ENCODE measurements around the gene CCDC106.

Gene CCDC106

DNA sequence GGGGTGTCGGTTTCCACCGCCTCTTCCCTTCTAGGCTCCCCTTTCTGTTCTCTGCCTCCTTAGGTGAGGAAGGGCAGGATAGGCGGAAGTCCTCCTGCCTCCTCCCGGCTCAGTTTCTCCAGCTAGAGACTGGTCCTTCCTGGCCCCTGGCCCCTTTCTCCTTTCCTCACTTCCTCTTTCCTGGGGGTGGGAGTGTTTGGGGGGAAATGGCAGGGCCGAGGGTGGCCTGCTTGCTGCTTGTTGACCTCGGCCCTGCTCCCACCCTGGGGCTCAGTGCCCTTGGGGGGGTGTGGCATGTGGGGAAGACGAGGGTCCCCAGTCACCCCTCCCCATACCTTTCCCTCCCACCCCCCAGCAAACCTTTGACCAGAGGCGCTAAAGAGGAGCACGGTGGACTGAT, 11.8 kb downstream of the CCDC106 start:
- DNase-seq: no peak
- intact Hi-C loops (cut with DNase I): no loop called here

DNA sequence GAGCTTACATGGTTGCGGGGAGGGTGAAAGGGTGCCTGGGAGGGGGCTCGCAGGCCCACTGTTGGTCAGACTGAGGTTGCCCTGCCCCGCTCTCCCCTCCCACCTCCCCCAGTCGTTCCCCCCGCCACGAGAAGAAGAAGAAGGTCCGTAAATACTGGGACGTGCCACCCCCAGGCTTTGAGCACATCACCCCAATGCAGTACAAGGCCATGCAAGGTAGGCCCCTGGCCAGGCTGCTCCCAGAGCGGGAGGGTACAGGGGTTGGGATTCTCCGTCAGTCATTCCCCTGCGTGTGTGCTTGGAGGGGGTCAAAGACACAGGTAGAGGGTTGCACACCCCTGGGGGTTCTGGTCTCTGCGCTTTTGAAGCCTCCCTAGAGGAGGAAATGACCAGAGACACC, 12.4 kb downstream of the CCDC106 start:
- DNase-seq: no peak
- intact Hi-C loops (cut with DNase I): no loop called here

DNA sequence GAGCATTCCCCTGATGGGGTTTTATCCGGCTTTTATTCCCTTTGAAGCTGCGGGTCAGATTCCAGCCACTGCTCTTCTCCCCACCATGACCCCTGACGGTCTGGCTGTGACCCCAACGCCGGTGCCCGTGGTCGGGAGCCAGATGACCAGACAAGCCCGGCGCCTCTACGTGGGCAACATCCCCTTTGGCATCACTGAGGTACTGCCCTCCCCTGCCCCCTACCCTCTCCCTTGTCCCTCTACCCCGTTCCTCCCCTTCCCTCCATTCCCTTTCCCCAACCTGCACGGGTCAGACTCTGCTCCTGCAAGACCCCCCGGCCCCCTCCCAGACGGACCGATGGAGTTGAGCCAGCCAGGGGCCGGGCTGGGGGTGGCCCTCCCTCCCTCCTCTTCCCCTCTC, 13.0 kb downstream of the CCDC106 start:
- no peak for DNase-seq
- intact Hi-C loops (cut with DNase I): no loop called here

DNA sequence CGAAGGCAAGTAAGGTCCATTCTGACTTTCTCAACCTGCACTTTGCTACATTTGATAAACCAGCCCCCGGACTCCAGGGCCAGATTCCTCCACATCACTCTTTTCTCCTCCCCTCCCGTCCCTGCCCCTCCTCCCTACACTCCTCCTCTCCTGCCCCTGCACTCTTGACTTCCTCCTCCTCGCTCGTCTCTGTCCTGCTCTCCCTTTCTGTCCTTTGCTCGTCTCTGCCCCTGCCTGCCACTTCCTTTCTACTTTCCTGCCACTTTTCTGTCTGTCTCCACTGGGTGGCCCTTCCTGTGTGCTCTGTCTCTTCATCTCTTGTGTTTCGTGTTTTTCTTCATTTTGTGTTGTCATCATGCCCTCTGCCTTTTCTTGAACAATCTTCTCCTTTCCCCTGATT, 13.8 kb downstream of the CCDC106 start:
- no peak for DNase-seq
- intact Hi-C loops (cut with DNase I): no loop called here

DNA sequence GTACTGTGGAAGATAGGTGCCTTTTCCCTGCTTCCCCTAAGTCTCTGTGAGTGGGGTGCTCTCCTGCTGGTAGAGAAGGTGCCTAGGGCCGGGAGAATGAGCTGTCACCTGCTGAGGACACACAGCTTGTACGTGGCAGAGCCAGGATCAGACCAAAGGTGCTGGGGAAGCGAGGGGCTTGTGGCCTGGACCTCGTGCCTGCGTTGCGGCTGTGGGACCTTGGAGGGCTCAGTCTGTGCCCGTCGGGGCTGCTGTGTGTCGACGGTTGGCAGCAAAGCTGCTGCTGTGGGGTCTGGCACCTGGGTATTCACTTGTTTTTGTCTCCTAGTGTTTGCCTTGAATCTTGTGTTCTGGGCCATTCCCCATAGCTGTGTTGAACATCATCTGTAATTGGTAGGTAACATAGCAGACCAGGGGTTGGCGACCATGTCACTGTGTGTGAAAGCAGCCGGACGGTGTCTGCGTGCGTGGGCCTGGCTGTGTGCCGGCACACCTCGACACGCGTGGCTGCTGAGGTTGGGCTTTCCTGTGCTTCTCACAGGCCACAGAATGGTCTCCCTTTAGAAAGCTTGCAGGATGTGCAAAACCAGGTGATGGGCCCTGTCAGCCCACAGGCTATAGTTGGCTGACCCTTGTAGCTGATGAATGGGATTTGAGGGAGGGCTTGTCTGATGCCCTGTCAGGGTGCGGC, 16.0 kb downstream of the CCDC106 start:
- DNase-seq: no peak
- intact Hi-C loops (cut with DNase I): no loop called here

DNA sequence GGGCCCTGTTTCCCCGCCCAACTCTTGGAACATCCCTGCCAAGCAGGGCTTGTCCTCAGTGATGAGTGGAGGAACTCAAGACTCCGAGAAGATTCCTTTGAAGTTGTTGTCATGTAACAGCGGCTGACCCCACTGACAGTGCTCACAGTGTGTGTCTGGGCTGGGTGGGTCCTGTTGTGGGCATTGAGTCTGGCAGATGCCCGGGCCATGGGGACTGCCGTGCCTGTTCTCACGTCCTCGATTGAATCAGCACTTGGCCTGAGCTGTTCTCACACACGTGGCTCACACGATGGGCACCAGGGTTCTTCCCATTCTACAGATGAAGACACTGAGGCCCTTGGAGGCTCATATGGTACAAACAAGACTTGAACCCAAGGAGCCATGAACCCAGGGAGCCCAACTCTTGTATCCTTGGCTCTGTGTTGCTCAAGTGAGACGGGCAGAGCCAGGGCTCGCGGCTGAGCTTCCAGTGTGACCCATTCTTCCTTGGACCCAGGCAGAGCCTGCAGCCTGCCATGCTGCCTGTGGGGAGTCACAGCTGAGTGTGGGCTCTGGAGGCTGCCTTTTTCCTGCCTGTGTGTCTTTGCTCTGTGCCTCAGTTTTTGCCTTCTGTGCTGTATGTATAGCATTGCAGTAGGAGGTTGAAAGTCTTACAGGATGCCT, 18.5 kb downstream of the CCDC106 start:
- intact Hi-C loops (cut with DNase I): no loop called here
- no peak for DNase-seq

DNA sequence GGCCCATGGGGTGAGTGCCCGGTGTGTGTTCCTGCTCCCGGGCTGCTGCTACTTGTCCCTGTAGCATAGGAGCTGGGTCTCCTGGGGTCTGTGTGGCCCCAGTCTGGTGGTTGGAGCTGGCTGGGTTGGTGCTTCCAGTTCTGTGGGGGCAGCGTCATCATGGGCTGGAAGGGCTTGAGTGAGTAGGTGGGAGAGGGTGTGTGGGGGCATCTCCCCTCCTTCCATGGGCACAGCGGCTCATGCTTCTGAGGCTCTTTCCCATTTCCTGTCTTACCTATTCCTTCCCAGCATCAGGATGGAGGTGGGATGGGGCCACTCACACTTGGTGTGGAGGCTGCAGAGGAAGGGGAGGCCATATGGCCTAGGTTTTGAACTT, 19.0 kb downstream of the CCDC106 start:
- no peak for DNase-seq
- intact Hi-C loops (cut with DNase I): no loop called here

DNA sequence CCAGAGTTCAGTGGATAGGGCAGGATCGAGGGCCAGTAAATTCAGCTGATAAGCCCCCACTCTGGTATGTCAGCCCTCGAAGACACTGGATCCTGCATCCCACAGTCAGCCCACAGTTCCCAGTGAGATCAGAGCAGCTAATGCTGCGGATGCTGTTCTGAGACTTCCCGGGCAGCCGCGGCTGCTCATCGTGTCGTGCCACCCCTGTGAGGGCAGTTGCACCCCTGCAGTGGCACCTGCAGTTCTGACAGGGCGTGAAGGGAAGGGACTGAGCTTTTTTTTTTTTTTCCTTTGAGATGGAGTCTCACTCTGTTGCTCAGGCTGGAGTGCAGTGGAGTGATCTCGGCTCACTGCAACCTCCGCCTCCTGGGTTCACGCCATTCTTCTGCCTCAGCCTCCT, 19.5 kb downstream of the CCDC106 start:
- intact Hi-C loops (cut with DNase I): no loop called here
- peak in 7 of 42 donors; percentile 22 to 57 (median 39) for DNase-seq

DNA sequence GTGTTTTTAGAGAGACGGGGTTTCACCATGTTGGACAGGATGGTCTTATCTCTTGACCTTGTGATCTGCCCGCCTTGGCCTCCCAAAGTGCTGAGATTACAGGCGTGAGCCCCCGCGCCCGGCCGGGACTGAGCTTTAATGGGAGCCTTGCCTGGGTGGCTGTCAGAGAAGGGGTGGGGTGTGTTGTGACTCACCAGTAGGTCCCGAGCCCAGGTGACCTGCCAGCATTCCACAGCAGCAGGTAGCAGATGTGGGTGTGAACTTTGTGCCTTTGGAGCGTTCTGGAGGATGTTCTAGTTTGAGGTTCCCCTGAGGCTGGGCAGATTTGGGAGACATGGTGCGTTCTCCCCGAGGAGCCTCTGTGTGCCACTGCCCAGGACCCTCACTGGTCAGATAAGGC, 19.9 kb downstream of the CCDC106 start:
- peak; percentile 43 to 93 (median 74) for DNase-seq
- intact Hi-C loops (cut with DNase I): no loop called here

DNA sequence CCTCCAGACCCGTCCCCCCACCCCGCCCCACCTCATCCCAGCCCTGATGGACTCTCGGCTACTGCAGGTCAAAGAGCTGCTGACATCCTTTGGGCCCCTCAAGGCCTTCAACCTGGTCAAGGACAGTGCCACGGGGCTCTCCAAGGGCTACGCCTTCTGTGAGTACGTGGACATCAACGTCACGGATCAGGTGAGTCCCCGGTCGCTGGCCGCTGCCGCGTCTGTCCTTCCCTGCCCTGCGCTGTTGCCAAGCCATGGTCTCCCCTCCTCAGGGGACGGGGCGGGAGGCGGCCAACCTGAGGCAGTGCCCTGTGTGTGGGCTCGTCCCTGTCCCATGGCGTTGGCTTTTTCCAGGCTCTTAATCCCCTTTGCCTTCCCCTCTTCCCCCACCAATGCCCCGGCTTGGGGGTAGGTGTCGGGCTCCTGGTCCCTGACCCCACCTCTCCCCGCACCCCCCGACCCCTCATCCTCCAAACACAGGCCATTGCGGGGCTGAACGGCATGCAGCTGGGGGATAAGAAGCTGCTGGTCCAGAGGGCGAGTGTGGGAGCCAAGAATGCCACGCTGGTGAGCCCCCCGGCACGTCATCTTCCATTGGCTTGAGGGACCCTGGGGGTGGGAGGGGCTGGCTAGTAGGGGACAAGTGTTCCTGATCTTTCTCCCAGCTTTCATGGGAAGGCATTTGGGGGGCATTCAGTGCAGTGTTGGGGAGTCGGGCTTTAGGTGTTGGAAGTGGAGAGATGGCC, 20.8 kb downstream of the CCDC106 start:
- DNase-seq: no peak
- intact Hi-C loops (cut with DNase I): no loop called here

DNA sequence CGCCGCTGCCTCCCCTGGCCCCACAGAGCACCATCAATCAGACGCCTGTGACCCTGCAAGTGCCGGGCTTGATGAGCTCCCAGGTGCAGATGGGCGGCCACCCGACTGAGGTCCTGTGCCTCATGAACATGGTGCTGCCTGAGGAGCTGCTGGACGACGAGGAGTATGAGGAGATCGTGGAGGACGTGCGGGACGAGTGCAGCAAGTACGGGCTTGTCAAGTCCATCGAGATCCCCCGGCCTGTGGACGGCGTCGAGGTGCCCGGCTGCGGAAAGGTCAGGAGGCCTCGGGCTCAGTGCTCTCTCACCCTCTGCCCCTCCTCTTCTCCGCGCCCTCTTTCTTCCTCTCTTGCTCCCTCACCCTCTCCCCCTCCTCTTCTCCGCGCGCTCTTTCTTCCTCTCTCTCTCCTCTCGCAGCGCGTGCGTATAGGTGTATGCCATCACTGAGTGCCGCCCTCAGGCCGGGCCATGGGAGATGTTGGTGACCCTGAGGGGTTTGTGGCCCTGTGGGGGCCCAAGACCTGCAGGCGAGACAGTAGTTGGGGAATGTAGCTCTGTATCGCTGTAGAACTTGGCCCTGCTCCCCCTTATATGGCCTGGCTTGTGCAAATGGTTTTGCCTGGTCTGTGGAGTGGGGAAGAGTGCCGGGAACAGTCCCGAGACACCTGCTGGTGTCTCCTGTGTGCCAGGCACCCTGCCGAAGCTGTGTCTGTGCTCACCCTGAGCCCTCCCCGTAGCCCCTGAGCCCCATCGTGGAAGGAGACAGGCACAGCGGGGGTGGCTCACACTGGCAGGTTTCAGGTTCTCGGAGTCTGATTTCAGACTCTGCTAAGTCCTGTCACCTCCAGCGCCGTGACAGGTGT, 21.6 kb downstream of the CCDC106 start:
- DNase-seq: peak; percentile 39 to 92 (median 74)
- intact Hi-C loops (cut with DNase I): no loop called here

DNA sequence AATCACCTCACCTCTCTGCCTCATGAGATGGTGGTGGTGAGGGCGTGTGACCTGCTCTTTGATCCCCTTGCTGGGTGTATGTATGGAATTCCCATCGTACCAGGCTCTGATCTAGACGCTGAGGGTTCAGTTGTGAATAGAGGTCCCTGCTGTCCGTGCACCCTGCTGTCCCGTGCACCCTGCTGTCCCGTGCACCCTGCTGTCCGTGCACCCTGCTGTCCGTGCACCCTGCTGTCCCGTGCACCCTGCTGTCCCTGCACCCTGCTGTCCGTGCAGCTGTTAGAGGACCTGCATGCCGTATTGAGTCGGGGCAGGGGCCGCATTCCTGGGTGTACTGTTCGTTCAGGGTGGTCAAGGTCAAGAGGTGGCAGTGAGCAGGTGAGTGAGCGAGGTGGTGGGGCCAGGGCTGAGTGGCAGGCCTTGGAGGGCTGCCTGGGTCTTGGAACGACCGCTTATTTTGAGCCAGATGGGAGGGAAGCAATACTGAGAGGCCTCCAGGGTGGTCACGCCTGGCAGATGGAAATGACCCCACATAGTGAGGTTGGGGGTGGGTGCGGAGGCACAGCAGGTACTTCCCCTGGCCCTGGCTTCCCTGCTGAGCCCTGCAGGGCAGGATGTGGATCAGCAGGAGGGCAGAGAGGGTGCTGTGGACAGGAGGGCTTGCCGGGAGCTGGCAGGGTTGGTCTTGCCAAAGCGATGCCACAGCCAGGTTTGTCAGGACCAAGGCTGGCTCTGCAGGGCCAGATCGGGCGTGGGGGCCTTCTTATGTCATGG, 22.5 kb downstream of the CCDC106 start:
- intact Hi-C loops (cut with DNase I): no loop called here
- peak in 3 of 42 donors; percentile 27 to 51 (median 43) for DNase-seq

DNA sequence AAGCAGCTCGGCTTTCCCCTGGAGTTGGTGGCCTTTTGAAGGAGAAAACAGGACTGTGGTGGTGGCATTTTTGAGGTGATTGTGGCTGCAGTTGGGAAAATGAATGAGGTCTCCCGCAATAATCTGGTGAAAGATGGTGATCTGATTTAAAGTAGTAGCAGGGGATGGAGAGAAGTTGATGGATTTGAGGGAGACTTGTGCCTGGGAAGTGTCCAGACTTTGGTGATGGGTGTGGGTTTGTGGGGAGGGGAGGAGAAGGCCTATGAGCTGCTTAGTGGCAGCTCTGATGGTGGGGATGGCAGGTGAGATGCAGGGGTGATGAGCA, 23.0 kb downstream of the CCDC106 start:
- no peak for DNase-seq
- intact Hi-C loops (cut with DNase I): no loop called here

DNA sequence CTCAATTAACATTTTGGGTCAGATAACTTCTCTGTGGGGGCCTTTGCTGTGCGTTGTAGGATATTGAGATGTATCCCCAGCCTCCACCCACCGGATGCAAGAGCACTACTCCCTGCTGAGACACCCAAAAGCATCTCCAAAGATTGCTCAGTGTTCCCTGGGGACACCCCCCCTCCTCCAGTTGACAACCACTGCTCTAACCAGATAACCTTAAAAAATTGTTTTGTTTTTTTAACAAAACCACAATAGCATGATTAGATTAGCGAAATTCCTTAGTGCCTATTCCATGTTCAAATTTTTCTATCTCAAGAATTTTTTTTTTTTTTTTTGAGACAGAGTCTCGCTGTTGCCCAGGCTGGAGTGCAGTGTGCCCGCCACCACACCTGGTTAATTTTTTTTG, 24.4 kb downstream of the CCDC106 start:
- no peak for DNase-seq
- intact Hi-C loops (cut with DNase I): no loop called here

DNA sequence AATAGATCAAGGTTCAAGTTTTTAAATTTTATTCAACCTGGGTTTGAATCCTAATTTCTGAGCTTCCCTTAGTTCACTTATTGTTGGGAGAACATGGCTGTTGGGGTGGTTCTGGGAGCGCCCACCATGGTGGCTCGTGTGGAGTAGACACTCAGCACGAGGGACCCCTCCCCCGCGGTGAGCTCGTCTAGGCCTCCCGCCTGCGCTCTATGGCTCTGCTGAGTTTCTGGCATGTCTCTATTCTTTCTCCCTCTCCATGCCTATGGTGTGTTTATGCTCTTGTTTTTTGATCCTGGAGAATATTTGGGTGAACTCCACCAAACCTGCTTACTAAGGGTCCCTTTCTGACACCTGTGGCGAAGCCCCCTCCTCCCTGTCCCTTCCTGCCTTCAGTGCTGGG, 25.5 kb downstream of the CCDC106 start:
- intact Hi-C loops (cut with DNase I): no loop called here
- DNase-seq: no peak

DNA sequence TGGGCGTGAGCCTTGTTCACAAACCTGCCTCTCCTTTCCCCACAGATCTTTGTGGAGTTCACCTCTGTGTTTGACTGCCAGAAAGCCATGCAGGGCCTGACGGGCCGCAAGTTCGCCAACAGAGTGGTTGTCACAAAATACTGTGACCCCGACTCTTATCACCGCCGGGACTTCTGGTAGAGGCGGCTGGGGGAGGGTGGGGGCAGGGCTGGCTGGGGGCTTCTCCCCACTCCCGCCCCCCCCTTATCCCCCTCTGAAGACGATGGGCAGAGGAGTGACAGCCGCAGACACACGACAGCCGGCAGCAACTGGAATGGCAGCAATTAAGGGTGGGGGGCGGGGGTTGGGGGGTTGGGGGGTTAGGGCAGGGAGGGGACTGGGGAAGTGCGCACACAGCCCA, 25.9 kb downstream of the CCDC106 start:
- intact Hi-C loops (cut with DNase I): loop anchor here (2.0 kb wide), 1 partner anchor 19 kb away; the partner anchor contains the start of gene U2AF2
- no peak for DNase-seq

DNA sequence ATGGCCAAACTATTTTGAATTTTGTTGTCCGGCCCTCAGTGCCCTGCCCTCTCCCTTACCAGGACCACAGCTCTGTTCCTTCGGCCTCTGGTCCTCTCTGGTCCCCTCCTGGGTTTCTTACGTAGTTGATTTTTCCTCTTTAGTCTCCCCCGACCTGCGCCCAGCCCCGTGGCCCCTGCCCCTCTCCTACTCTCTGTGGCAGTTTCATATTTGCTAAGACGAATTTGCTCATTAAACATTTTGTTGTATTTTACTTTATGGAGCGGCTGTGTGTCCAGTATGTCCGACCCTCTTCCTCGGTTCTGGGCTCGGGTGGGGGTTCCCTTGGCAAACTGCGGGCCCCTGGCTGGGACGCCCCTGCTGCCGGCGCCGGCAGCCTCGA, 26.4 kb downstream of the CCDC106 start:
- no peak for DNase-seq
- intact Hi-C loops (cut with DNase I): loop anchor here (2.0 kb wide), 1 partner anchor 20 kb away; the partner anchor contains the start of gene U2AF2

DNA sequence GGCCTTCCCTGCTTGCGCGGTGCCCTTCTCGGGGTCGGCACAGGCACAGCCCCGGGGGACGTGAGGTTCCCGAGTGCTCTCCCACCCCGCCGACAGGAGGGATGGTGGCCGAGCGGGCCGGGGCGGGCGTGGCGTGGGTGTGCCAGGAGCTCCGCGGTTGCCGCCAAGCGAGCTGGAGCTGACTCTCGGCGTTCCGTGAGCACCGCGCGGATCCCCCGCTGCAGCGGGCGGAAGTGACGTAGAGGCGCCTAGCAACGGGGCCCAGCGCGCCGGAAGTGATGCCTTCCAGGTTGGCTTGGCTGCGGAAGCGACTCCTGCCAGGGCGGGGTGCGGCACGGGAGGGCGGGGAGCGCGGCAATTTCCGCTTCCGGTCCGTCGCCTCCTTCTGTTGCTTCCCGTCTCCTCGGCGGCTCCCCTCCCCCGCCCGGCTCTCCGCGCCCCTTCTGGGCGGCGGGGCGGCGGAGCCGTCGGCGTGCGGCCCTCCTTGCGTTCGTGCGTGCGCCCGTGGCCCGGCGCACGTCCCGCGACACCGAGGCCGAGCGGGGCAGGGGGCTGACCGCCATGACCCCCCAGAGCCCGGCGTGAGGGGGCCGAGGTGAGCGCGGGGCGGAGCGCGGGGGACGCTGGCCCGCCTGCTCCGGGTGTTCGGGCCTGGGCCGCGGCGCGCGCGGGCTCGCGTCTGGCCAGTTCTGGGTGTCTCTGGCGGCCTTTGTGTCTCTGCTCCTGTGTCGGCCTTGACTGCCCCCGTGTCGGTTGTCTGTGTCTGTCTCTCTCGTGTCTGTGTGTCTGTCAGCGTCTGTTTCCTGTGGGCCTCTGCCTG, 27.0 kb downstream of the CCDC106 start, which contains the start of gene EPN1:
Gene EPN1, plus strand, starts transcription at position 386 of the 820 bp plus-strand sequence. CDS start 3,402 bp downstream, outside the sequence.
- intact Hi-C loops (cut with DNase I): loop anchor here (2.0 kb wide), 1 partner anchor 20 kb away; the partner anchor contains the start of gene U2AF2
- DNase-seq: peak; percentile 91 to 99 (median 97)
